Germinal center (tissue), 1 donor: ENCODE measurements around the gene ALOX12.
"Not testable (repeated sequence)": the region's sequence is repeated elsewhere in the genome, so short reads cannot be mapped to it uniquely, and the experiment has no call there.

Experiments used
- DNase-seq: peaks from one replicate; pipeline ENCODE4 v3.0.0; 2012; ENCODE audit warnings: mixed read lengths, low spot score

ALOX12 gene, protein sequence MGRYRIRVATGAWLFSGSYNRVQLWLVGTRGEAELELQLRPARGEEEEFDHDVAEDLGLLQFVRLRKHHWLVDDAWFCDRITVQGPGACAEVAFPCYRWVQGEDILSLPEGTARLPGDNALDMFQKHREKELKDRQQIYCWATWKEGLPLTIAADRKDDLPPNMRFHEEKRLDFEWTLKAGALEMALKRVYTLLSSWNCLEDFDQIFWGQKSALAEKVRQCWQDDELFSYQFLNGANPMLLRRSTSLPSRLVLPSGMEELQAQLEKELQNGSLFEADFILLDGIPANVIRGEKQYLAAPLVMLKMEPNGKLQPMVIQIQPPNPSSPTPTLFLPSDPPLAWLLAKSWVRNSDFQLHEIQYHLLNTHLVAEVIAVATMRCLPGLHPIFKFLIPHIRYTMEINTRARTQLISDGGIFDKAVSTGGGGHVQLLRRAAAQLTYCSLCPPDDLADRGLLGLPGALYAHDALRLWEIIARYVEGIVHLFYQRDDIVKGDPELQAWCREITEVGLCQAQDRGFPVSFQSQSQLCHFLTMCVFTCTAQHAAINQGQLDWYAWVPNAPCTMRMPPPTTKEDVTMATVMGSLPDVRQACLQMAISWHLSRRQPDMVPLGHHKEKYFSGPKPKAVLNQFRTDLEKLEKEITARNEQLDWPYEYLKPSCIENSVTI

DNA sequence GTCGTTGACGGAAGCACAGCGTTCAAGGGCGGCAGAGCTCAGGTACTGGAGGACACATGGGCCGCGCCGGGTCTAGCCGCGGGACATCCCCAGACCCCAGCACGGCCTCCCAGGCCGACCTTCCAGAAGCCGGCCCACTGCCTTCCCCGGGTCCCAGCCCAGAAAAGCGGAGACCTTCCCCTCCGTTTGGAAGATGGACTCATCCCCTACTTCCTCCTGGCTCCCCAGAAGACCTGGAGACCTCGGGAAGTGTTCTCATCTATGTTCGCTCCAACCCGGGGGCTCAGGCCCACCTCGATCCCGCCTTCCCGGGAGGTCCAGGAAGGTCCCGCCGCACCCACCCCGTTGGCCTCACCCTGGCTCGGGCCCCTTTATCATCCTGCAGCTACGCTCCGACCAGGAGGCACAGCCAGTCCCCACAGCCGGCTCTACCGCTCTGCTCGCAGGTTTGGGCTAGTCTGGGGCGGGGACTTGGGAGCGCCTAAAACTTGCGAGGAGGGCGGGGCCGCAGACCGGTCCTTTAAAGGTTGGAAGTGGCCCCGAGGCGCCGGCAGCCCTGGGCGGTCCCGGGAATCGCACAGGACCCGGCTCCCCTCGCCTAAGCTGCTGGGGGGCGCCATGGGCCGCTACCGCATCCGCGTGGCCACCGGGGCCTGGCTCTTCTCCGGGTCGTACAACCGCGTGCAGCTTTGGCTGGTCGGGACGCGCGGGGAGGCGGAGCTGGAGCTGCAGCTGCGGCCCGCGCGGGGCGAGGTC lies at the start of gene ALOX12:
ALOX12 (plus strand) TSS at position 550 of the 756 bp plus-strand sequence; CDS start at position 619, 69 bp downstream.
- no peak for DNase-seq

DNA sequence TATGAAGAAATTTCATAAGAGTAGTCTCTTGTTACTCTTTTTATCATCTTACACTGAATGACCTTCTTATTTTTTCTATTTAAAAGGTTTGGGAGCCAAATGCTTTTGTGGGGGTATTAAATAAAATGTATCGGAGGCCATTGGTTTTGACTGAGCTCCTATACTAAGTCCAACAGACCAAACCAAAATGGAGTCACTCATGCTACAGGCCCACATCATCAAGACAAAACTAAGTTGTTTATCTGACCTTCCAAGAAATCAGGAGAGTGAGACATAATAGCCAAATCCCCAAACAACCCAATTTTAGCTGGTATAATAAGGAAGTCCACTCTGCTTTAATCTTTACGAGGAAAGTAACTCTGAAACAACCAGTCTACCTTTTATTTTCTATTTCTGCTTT lies 48.1 kb upstream of the ALOX12 start:
- DNase-seq = no peak

DNA sequence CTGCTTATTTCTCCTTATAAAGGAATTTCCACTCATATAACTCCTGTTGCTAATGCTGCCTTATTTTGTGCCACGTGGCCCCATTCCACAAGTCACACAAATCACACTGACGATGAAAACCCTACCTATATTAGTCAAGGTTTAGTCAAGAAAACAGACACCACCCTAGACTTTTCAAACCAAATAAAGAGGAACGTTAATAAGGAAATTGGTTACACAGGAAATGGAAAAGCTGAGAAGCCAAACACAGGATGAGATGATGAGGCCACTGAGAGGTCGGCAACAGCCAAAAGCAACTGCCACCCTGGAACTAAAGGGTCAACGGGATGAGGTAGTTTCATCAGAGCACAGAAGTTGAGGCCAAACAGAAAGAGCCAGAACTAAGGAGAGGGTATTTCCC lies 47.3 kb upstream of the ALOX12 start:
- DNase-seq = no peak

DNA sequence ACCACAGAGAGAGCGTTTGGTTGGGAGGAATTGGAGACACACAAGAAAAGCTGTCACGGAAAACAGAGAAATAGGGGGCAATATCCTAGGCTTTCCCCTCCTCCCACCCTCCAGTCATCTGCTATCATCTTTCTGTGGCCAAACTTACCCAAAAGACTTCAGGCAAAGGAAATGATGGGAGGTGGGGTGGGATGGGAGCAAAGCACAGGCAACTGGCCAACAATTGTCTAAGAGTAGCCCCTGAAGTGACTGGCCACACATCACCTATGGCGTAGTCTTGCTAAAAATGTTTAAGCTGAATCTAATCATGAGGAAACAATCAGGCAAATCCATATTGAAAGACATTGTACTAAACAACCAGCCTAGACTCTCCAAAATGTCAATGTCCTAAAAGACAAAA lies 46.9 kb upstream of the ALOX12 start:
- DNase-seq = no peak

DNA sequence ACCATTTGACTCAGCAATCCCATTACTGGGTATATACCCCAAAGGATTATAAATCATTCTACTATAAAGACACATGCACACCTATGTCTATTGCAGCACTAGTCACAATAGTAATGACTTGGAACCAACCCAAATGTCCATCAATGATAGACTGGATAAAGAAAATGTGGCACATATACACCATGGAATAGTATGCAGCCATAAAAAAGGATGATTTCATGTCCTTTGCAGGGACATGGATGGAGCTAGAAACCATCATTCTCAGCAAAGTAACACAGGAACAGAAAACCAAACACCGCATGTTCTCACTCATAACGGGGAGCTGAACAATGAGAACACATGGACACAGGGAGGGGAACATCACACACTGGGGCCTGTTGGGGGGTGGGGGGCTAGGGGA lies 44.9 kb upstream of the ALOX12 start:
- not testable (repeated sequence) for DNase-seq

DNA sequence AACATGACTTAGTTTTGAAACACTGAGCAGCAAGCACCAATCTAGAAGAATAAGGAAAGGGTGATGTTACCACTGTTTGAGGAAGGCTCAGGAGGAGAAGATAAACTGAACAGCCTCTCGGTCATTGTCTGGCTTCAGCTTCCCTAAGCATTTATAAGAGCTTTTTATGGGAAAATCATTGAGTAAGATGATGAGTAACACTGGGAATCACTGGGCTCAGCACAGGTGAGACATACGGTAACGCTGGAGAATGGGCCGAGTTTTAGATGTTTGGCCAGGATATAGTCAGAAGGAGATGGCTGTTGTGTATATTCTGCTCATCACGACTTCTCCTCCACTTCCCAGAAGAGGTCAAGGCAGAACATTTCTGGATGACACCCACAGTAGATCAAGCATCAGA lies 42.2 kb upstream of the ALOX12 start:
- no peak for DNase-seq

DNA sequence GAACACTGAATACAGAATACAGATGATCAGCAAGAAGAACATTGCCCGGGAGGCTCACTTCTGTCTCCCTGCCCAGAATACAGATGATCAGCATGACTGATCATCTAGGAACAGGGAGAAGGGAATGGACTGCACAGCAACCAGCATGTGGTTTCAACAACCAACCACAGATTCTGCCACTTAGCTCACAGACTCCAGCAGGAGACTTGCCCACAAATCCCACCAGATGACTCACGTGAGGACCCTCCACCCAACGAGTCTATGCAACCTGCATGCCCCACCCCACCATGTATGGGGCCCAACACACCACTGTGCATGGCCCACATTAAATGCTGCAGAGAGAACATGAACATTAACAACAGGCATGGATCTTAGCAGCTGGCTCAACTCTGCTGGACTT lies 36.1 kb upstream of the ALOX12 start:
- DNase-seq = no peak

DNA sequence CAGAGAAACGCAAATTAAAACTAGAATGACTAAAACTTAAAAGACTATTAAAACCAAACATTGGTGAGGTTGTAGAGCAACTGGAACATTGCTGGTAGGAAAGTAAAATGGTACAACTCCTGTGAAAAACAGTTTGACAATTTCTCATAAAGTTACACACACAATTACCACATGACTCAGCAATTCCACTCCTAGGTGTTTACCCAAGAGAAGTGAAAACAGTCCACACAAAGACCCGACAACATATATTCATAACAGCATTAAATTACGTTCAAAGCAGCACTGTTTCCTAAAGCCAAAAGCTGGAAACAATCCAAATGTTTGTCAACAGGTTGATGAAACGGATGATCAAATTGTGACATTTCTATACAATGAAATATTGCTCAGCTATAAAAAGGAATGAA lies 26.5 kb upstream of the ALOX12 start:
- no peak for DNase-seq

DNA sequence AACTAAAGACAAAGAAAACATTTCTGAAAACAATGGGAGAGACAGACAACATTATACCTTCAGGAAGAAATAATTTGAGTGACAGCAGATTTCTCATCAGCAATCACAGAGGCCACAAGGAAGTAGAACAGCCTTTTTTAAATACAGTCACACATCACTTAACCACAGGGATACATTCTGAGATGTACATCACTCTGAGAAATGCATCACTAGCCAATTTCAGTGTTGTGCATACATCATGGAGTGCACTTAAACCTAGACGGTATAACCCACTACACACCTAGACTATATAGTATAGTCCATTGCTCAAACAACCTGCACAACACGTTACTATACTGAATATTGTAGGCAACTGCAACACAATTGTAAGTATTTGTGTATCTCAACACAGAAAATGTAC lies 24.9 kb upstream of the ALOX12 start:
- DNase-seq = no peak

DNA sequence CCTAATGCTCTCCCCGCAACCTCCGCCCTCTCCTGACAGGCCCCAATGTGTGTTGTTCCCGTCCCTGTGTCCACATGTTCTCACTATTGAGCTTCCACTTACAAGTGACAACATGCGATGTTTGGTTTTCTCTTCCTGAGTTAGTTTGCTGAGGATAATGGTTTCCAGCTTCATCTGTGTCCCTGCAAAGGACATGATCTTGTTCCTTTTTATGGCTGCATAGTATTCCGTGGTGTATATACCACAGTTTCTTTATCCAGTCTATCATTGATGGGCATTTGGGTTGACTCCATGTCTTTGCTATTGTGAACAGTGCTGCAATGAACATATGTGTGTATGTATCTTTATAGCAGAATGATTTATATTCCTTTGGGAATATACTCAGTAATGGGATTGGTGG lies 16.4 kb upstream of the ALOX12 start:
- DNase-seq = not testable (repeated sequence)

DNA sequence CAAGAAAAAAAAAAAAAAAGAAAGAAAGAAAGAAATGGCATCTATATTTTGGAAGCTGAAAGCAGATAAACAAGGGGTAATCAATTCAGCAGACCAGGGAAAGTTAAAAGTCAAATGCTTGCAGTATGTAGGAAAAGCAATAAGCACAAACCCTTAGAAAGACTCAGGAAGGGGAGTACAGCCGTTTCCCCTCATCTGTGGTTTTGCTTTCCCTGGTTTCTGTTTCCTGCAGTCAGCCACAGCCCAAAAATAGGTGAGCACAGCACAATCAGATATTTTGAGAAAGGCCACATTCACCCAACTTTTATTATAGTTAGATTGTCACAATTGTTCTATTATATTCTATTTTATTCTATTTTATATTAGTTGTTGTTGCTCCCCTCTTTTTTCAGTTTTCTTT lies 14.4 kb upstream of the ALOX12 start:
- no peak for DNase-seq

DNA sequence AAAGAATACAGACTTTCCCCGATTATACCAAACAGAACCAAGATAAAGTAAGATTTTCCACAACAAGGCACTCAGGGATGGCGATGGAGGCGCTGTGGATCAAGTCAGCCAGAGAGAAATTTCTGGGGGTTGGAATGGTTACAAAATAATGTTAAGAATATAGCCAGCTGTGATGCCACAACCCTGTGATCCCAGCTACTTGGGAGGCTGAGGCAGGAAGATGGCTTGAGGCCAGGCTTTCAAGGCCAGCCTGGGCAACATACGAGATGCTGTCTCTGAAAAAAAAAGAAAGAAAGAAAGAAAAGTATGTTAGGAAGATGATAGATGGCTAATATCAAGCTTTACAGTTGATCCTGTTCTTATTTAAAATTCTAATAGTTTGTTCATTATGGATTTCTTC lies 10.6 kb upstream of the ALOX12 start:
- DNase-seq = no peak

DNA sequence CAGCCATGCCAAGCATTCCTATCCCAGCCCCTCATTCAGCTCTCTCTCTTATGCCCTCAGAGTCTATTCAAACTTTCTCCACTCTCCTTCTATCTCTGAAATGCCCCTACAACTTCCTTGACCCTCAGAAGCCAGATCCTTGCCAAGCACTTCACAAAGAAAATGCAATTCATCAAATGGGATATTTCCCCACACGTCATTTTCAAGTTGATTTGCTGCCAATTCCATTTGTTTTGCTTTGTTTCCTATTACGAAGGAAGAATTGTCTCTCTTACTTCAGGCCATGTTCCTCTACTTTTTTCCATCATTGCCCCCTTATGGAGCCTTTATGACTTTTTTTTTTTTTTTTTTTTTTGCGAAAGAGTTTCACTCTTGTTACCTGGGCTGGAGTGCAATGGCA lies 9.2 kb upstream of the ALOX12 start:
- DNase-seq = no peak

DNA sequence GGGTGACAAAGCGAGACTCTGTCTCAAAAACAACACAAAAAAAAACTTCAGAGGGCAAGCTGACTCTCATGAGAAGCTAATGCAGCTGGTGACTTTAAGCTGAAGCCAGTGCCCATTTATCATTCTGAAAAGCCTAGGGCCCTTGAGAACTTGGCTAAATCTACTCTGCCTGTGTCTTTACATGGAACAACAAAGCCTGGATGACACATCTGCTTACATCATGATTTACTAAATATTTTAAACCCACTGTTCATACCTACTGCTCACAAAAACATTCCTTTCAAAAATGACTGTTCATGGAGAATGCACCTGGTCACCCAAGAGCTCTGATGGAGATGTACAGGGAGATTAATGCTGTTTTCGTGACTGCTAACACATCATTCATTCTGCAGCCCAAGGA lies 6.1 kb upstream of the ALOX12 start:
- DNase-seq = no peak

DNA sequence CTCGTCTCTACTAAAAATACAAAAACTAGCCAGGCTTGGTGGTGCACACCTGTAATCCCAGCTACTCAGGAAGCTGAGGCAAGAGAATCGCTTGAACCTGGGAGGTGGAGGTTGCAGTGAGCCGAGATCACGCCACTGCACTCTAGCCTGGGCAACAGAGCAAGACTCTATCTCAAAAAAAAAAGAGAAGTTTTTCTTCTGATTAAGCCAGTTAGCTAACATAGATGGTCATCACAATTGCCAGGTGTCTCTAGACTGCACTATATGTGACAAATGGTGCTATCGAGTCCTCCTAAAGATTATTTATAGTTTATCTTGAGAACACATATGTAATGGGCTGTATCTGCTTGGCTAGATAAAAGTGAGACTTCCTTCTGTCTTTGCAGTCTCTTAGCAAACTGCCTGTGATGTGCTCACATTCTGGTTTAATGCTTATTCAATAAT lies 2.2 kb upstream of the ALOX12 start:
- DNase-seq = not testable (repeated sequence)

DNA sequence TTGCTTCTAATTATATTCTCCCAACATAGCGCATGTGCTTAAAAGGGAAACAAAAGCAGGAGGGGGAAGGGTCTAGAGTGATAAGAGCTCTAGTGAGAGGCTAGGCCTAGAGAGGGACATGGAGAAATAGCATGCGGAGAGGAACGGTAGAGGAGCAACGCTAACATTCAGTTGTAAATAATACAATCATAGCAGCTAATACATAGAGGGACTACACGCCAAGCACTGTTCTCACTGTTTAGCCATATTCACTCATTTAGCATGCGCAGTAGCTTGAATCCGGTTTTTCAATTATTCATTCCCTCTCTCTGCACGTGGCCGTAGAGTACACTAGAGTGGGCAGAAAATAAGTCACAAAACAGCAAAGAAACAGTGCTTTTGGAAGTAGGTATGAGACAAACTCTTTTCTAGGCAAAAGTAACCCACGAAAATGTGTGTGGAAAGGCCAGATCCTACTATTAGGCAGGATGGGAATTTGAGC lies 1.7 kb upstream of the ALOX12 start:
- DNase-seq = no peak

DNA sequence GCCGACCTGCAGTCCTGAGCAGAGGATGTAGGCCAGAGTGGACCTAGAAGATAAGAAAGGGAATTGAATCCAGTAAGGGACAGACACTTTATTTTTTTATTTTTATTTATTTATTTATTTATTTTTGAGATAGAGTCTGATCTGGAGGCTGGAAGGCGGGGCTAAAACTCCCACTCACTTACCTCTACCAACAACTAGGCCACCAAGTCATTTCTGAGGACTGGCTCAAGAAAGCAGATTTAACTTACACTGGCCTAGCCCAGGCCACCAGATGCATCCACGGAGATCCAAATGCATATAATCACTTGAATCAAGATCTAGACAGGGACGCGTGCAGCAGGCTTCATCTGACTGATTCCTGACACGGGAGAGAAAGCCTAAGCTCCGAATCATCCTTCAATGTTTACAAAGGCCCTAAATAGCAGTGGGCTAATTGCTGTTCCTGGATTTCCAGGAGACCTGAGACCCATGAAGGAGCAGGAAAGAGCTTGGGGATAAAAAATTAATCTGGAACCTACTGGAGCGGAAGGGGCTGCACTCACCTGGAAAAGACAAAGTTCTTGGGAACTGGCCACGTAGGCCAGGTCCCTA lies 1.1 kb upstream of the ALOX12 start:
- DNase-seq = no peak

DNA sequence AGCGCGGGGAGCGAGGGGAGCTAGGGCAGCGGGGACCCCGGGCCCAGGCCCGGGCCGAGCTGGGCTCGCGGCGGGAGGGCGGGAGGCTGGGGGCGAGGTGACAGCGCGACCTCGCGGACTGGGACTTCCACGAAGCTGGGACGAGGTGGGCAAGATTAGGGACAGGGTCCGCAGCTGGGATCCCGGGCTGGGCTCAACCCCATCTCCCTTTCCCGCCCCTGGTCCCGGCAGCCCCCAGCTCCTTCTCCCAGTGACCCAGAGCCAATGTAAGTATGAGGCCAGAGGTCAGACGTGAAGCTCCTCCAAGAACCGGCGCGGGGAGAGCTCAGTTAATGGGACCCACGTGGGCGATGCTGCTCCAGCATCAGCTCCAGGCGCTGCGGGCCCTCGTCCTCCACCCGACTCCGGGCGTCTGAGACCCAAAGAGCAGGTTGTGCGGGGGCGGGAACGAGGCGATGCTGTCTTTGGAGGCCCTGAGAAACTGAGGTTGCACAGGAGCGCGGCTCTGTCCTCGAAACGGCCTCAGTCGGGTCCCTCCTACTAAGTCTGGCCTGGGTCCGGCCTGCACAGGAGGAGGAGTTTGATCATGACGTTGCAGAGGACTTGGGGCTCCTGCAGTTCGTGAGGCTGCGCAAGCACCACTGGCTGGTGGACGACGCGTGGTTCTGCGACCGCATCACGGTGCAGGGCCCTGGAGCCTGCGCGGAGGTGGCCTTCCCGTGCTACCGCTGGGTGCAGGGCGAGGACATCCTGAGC lies 585 bp downstream of the ALOX12 start:
- DNase-seq = no peak

DNA sequence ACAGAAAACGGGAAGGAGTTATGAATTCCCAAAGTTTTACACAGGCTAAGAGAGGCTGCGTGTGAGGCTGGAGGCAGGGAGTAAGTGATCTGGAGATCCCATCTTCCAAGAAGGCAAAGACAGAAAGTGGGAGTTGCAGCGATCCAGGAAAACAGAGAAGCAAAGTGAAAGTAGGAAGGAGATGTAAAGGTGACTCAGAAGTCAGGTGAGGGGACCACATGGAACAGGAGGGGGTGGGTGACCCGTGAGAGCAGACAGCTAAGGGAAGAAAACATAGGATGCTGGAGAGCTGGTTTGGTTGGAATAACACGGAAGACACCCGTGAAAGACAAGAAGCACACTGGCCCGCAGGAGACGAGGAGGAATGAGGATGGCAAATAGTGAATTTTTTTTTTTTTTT lies 1.3 kb downstream of the ALOX12 start:
- DNase-seq = no peak

DNA sequence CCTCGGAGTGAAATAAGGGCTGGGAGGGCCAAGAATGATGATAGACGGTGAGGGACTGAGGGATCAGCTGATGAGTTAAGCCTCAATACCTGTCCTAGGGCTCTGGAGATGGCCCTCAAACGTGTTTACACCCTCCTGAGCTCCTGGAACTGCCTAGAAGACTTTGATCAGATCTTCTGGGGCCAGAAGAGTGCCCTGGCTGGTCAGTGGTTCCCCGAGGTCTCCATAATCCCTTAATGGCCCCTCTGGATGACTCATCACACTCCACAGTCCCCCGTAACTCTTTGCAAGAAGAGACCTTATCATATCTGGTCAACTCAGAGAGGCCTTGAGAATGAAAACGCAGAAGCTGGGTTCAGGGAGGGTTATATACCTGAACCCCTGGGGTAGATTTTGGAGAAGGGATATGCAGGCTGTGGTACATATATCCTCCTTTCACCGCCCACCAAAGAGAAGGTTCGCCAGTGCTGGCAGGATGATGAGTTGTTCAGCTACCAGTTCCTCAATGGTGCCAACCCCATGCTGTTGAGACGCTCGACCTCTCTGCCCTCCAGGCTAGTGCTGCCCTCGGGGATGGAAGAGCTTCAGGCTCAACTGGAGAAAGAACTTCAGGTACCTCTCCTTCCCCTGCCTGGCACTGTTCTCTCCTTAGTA lies 3.1 kb downstream of the ALOX12 start:
- no peak for DNase-seq

DNA sequence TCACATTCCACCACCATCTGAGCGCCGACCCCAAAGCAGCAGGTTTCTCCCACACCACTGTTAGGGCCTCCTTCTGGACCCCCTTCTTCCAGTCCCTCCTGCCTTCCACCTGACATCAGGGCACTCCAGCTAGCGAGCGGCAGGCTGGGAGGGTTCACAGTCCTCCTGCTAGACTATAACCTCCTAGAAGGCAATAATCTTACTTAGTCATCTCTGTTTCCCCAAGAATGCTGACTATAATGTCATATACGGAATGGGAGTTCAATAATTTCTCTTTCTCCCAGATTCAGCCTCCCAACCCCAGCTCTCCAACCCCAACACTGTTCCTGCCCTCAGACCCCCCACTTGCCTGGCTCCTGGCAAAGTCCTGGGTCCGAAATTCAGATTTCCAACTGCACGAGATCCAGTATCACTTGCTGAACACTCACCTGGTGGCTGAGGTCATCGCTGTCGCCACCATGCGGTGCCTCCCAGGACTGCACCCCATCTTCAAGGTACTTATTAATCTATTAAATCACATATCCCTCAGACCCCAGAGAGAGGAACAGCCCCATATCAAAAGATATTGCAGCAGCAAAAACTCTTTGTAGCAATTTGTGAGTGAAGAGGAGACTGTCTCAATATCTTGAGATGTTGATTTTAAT lies 5.6 kb downstream of the ALOX12 start:
- no peak for DNase-seq
